Measurements from ENCODE around the gene UBE4B. TPM values are rescaled to one million over a fixed set of nuclear protein-coding genes. Genes with fewer than 3 reads are reported as not detected.
"Not testable (repeated sequence)": the region's sequence is repeated elsewhere in the genome, so short reads cannot be mapped to it uniquely, and the experiment has no call there.

The UBE4B gene
- total RNA-seq: 41.8 and 52.5 TPM in 2 replicates

DNA sequence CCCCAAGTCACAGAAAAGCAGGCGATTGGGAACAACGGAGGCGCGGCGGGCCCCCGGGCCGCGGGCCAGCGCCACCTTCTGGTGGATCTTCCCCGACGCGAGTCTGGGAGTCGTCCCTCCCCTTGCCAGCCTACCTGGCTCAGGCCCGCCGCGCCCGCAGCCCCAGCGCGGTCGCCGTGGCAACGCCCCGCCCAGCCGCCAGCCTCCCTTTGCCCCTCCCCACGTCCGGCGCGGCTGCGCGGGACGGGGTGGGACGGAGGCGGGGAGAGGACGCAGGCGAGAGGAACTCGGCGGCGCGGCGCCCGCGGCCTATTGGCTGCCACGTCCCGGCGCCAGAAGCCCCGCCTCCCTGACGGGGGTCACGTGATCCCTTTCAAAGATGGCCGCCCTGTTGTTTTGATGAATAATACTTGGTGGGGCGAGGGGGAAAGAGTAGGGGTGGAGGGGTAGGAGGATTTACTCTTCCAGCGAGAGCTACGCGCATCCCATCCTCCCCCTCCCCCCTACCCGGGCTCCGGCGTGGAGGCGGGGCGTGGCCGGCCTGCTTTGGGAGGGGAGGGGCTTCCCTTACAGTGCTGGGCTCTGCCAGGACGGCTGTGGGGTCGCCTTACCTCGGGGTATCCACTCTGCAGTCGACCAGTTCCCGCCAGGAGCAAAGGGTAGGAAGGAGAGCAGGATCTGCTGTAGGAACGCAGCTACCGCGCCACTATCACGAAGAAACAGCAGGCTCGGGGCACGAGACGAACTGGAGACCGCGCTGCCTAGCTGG, at the start of gene UBE4B:
Gene UBE4B (plus strand): TSS at position 369 of the 769 bp plus-strand sequence. CDS start 713 bp downstream, outside the sequence.
- peak; percentile 37 for DNase-seq (ENCODE audit: extremely low read depth, low read depth, low spot score)

DNA sequence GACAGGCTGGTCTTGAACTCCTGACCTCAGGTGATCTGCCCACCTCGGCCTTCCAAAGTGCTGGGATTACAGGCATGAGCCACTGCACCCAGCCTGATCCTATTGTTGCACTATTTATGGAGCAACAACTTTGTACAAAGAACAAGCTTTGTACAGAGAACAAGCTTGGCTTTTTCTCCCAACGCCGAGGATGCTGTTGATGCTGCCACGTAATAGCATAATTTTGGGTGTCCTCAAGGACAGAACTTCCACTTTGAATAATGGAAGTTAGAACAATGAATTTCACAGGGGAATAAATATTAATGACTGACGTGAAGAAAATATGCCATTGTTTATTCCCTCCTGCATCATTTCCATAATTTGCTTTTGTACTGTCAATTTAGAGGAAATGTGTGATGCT, 48.5 kb upstream of the UBE4B start:
- no peak for DNase-seq (ENCODE audit: extremely low read depth, low read depth, low spot score)

DNA sequence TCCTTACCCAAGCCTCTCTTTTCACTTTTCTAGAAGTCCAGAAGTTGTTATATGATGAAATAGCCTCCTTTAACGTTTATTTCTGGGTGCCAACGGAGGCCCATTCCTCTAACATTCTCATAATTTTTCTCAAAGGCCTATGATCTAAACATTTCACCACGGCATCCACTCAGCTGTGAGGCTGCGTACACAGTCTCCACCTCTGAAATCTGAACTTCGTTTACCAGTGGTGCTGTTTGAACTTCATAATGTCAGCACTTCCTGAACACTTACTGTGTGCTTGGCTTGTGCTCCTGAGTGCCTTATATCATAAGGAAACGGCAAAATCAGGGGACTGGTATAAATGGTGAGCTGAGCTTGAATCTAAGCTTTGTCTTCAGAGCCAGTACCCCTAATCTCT, 47.8 kb upstream of the UBE4B start:
- DNase-seq (ENCODE audit: extremely low read depth, low read depth, low spot score): no peak

DNA sequence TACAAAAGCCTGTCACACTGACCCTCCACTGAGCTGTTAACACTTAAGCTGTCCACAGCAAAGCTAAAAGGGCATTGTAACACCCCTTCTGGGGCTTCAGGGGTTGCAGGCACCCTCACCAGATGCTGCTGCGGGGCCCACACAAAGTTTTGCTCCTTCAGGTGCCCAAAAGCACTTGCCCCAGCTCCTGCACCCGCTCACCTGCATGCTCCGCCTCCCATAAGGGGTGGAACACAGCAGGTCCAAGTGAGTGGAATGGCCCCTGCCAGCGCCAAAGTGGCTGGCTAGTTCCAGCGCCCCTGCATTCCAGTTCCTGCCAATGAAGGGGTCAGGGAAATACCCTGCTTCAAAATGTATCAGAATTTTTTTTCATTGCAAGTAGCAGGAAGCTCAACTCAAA, 43.0 kb upstream of the UBE4B start:
- DNase-seq (ENCODE audit: extremely low read depth, low read depth, low spot score): no peak

DNA sequence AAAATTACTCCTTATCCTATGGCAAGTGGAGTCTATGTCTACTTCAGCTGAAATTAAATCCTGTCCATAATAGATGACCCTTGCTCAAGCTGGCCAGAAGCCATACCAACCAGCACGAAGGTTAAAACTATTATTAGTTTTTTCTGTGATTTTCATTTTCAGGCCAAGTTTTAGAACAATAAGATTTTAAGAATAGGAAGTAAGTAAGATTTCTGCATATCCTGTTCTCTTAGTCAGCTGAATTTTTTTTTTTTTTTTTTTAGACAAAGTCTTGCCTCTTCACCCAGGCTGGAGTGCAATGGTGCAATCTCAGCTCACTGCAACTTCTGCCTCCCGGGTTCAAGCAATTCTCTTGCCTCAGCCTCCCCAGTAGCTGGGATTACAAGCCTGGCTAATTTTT, 41.8 kb upstream of the UBE4B start:
- peak; percentile 64 for DNase-seq (ENCODE audit: extremely low read depth, low read depth, low spot score)

DNA sequence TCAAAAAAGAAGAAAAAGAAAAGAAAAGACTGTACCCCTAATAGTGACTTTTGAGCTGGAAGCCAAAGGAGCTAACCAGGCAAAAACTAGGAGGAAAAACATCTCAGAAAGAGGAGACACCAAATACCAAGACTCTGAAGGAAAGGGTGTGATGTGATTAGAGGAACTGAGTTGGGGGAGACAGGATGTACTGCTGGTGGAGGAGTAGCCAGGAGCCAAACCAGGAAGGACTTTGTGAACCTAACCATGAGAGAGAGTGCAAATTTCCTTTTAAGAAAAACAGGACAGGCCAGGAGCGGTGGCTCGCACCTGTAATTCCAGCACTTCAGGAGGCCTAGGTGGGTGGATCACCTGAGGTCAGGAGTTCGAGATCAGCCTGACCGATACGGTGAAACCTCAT, 39.8 kb upstream of the UBE4B start:
- no peak for DNase-seq (ENCODE audit: extremely low read depth, low read depth, low spot score)

DNA sequence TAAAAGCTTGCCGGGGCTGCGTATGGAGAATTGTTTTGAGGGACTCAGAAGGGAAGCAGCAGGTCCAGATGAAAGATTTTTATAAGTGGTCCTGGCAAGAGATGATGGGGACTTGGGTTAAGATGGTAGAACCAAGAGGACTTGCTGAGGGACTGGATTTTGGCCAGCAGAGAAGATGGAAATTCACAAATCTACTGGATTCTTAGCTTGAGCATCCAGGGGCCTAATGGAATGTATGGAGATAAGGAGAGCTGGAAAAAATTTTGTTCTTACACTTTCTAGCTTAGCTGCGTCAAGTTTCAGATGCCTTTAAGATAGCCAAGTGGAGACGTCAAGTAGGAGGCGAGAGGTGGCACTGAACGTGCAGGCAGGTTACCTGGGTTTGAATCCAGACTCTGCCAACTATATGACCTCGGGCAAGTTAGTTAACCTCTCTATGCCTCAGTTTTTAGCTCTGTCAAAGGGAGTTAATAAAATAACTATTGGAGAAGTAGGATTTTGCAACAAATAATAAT, 39.1 kb upstream of the UBE4B start:
- no peak for DNase-seq (ENCODE audit: extremely low read depth, low read depth, low spot score)

DNA sequence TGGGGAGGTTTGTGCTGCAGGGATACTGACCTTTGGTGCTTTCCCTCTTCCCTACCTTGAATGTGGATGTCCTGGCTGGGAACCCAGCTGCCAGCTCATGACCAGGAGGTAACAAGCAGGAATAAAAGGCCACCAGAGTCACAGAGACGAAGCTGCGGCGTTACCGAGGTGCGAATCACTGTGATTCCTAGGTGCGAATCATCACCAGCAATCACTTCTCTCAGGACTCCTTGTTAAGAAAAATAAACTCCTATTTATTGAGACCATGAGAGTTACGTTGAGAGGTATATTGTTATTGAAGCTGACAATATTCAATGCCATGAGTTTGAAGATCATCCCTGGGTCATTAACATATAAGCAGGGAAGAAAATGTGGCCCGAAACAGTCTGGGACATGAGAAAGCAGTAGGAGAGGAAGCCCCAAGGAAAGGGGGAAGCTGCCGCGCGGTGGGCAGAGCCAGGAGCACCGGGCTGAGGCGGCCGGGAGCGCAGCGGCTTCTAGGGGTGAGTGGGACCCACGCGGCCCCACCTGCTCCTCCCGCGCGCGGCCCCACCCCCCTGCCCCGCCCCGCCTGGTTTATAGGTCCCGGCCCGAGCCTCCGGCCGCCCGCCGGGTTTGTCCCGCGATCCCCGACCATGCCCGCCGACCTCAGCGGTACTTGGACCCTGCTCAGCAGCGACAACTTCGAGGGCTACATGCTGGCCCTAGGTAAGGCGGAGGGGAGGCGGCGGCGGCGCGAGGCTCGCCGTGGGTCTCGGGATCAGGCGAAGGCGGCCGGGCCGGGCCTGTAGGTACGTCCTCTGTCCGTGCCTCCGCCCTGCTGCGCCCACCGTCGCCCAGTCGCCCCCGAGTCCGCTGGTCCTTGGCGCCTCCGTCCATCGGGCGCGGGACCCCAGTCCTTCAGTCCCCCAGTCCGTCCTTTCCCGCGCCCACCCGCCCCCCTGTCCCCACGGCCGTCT, 35.9 kb upstream of the UBE4B start, which contains the start of gene RBP7:
Gene RBP7 (plus strand): TSS at position 605 of the 959 bp plus-strand sequence. CDS start 31 bp downstream, at position 636.
- no peak for DNase-seq (ENCODE audit: extremely low read depth, low read depth, low spot score)

DNA sequence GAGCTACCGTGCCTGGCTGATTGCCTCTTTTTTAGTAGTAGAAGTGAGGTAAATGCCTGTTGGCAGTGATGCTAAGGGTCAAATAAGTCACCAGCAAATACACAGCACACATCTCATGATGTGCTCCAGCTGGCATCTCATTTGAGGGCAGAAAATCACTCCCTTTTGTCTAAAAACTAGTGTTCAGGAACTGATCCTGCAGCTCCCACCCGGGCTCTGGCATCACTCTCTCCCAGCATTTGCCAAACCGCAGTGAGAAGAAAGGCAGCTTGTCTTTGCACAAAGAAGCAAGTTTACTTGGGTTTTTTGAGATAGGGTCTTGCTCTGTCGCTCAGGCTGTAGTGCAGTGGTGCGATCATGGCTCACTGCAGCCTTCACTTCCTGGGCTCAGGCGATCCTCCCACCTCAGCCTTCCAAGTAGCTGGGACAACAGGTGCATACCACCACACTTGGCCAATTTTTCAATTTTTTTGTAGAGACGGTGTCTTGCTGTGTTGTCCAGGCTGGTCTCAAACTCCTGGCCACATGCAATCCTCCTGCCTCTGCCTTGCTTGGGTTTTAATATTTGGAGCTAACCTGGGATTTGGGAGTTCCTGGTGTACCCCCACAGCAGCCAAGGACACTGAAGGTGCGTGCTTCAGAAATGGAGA, 31.6 kb upstream of the UBE4B start:
- no peak for DNase-seq (ENCODE audit: extremely low read depth, low read depth, low spot score)

DNA sequence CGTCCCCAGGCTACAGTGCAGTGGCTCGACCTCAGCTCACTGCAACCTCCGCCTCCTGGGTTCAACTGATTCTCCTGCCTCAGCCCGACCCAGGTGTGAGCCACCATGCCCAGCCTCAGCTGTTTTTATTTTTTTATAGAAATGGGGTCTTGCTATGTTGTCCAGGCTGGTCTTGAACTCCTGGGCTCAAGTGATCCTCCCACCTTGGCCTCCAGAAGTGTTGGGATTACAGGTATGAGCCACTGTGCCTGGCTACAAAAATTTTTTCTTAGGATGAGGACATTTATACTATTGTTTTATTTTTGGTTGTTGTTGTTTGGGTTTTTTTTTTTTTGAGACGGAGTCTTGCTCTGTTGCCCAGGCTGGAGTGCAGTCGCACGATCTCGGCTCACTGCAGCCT, 27.5 kb upstream of the UBE4B start:
- not testable (repeated sequence) for DNase-seq (ENCODE audit: extremely low read depth, low read depth, low spot score)

DNA sequence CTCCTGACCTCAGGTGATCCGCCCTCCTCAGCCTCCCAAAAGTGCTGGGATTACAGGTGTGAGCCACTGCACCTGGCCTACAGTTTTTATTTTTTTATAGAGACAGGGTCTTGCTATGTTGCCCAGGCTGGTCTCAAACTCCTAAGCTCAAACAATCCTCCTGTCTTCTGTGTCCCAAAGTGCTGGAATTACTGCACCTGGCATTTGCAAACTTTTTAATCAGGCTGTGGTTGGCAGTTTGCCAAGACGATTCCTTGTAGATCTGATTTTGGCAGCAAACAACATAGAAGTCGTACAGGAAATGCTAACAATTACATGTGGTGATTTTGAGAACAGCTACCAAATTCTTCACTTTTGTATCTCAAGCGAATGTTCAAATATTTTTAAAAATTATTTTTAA, 25.6 kb upstream of the UBE4B start:
- no peak for DNase-seq (ENCODE audit: extremely low read depth, low read depth, low spot score)

DNA sequence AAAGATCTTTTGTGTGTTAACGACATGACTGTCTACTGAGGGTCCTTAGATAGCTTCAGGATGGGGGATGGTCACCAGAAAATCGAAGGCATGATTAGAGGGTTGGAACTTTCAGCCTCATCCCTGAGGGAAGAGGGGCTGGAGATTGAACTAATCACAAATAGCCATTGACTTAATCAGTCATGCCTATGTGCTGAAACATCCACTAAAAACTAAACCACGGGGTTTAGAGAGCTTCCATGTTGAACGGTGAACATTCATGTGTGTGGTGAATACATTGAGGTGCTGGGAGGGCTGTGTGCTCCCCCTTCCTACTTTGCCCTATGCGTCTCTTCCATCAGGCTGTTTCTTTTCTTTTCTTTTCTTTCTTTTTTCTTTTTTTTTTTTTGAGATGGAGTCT, 18.7 kb upstream of the UBE4B start:
- DNase-seq (ENCODE audit: extremely low read depth, low read depth, low spot score): no peak

DNA sequence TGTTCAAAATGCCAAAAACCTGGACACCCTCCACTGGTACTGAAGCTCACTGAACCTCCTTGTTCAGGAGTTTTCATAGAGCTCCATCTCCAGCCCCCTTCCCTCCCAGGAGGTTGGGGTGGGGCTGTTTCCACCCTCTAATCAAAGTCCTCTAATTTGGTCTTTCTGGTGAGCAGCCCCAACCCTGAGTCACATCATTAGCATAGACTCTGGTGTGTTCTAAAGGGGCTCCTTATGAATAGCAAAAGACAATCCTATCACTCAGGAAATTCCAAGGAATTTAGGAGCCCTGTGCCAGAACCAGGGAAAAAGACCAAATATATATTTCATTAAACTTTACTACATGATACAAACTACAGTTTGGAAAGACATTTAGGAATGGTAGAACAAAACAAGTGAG, 13.2 kb upstream of the UBE4B start:
- DNase-seq (ENCODE audit: extremely low read depth, low read depth, low spot score): no peak

DNA sequence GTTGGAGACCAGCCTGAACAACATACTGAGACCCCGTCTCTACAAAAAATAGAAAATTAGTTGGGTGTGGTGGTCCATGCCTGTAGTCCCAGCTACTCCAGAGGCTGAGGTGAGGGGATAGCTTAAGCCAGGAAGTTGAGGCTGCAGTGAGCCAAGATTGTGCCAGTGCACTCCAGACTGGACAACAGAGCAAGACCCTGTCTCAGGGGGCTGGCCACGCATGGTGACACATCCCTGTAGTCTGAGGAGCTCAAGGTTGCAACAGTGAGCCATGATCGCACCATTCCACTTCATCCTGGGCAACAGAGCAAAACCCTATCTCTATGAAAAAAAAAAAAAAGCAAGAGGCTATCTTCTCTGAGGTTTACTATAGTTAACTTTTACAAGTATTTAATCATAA, 12.7 kb upstream of the UBE4B start:
- DNase-seq (ENCODE audit: extremely low read depth, low read depth, low spot score): no peak

DNA sequence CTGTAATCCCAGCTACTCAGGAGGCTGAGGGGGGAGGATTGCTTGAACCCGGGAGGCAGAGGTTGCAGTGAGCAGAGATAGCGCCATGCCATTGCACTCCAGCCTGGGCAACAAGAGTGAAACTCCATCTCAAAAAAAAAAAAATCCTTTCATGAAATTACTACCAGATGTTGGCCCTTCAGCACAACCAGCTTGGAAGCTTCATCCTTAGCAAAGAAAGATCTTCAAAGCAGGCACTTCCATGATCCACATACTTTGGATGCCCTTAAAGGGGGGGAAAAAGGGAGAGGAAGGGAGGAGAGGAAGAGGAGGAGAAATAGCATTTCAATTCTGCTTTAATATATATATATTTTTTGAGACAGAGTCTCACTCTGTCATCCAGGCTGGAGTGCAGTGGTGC, 12.1 kb upstream of the UBE4B start:
- not testable (repeated sequence) for DNase-seq (ENCODE audit: extremely low read depth, low read depth, low spot score)

DNA sequence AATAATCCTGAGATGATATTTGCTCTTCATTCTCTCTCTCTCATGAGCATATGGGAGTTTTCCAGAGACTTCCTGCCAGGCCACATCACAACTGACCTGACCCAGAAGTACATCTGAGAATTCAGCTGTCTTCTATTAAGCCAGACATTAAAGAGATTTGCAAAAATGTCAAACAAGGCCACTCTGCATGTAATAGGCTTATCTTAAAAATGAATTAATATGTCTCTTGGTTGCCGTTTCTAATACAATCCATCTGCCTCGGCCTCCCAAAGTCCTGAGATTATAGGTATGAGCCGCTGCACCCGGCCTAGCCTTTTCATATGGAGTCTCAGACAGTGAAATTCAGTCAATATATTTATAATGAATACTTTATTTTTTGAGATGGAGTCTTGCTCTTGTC, 10.8 kb upstream of the UBE4B start:
- DNase-seq (ENCODE audit: extremely low read depth, low read depth, low spot score): not testable (repeated sequence)

DNA sequence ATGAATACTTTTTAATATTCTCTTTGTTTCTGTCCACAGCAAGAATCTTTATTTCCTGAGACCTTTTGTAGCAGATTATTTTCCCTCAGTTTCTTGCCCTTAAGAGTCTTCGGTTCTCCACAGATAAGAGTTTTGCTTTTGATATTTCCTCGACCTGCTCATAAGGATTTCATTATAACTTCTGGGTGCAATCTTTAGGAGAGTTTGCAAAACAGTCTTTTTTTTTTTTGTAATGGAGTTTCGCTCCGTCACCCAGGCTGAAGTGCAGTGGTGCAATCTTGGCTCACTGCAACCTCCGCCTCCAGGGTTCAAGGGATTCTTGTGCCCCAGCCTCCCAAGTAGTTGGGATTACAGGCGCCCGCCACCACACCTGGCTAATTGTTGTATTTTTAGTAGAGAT, 10.1 kb upstream of the UBE4B start:
- DNase-seq (ENCODE audit: extremely low read depth, low read depth, low spot score): no peak

DNA sequence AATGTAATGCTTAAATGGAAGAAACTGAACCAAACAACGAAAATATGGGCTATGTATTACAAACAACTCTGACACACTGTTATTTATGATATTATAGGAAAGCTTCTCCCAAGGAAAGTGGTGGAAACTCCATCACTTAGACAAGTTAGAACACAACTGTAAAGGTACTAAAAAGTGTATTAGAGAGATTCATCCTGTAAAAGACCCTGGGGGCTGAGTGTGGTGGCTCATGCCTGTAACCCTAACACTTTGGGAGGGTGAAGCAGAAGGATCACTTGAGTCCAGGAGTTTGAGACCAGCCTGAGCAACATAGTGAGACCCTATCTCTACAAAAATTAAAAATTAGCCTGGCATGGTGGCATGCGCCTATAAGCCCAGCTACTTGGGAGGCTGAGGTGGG, 7.4 kb upstream of the UBE4B start:
- no peak for DNase-seq (ENCODE audit: extremely low read depth, low read depth, low spot score)

DNA sequence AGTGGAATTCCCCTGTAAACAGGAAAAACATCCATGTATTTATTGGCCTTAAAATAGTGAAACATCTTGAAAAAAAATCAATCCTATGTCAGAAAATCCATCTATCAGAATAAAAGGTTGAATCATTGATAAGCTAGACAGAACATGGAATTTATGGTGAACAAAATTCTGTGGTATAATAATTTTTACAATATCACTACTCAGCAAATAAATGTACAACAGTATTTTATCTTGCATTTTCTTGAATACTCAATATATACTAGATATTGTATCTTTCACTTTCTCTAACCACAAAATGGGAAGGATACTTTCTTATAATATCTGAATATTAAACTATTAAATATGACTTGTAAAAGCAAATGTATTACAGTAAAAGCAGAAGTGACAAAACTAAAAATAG, 5.7 kb upstream of the UBE4B start:
- no peak for DNase-seq (ENCODE audit: extremely low read depth, low read depth, low spot score)

DNA sequence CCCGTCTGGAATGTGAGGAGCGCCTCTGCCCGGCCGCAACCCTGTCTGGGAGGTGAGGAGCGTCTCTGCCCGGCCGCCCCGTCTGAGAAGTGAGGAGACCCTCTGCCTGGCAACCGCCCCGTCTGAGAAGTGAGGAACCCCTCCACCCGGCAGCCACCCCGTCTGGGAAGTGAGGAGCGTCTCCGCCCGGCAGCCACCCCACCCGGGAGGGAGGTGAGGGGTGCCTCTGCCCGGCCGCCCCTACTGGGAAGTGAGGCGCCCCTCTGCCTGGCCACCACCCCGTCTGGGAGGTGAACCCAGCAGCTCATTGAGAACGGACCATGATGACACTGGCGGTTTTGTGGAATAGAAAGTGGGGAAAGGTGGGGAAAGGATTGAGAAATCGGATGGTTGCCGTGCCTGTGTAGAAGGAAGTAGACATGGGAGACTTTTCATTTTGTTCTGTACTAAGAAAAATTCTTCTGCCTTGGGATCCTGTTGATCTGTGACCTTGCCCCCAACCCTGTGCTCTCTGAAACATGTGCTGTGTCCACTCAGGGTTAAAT, 3.7 kb upstream of the UBE4B start:
- not testable (repeated sequence) for DNase-seq (ENCODE audit: extremely low read depth, low read depth, low spot score)

DNA sequence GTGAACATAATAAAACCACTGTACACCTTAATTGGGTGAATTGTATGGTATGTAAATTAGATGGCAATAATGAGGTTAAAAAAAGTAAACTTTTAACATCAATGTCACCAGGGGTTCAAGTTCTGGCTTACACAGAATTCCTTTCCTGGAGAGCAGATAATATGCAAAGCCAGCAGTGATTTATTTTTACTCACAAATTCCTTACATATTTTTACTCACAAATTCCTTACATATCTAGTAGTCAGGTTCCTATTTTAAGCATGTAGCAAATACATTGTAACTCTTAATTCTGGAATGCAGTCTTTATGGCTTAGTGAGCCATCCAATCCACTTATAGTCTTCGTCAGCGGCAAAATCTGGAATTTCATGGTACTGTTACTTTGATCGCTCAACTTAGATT, 1.3 kb upstream of the UBE4B start:
- DNase-seq (ENCODE audit: extremely low read depth, low read depth, low spot score): no peak
